HCT116 (cell line): Measurements from ENCODE around the gene QRSL1. TPM values are rescaled to one million over a fixed set of nuclear protein-coding genes. Genes with fewer than 3 reads are reported as not detected.

Experiments used
- ATAC-seq: fragments of 200-7000 bp; cut with Tn5 transposase; 2 replicates; pipeline ENCODE4 v1.9.1; 2020; ENCODE audit warnings: mild to moderate bottlenecking, moderate library complexity
- BruUV-seq: library from RNA; stranded (reverse); fragments of 400-500 nt; replicated peaks from 2 replicates; lab custom pipeline; 2021; lab: Mats Ljungman, UMichigan
- CTCF ChIA-PET: fragments of 300-600 bp; sonication (Branson Sonifier 250); formaldehyde crosslinking; loops from one replicate; lab custom pipeline; 2021; ENCODE audit warnings: antibody characterized with exemption; lab: Charles Lee
- POLR2A ChIA-PET: fragments of 300-600, 350-600 bp; sonication (Branson Sonifier 250); formaldehyde crosslinking; loops from one replicate; lab custom pipeline; 2021; ENCODE audit warnings: antibody characterized with exemption; lab: Charles Lee
- RAD21 ChIA-PET, 2 experiments: fragments of 300-600 bp; sonication (Branson Sonifier 250); formaldehyde crosslinking; loops; one replicate each; lab custom pipeline; 2023; ENCODE audit warnings: low total read pairs in 2 of 2; ENCODE audit not compliant: uncharacterized antibody in 2 of 2, unreplicated experiment in 2 of 2, low non-redundant PET in 1 of 2; lab: Charles Lee
- DNase-seq: peaks from one replicate; pipeline ENCODE4 v3.0.0-alpha.2; 2010; ENCODE audit warnings: low read depth, low spot score
- H2AFZ ChIP-seq: fragments of 200-600 bp; shearing (Covaris generic), sonication (generic); 2 replicates; pipeline ENCODE4 v1.6.1; 2017; ENCODE audit warnings: low read depth, mixed run types, mixed read lengths, antibody characterized with exemption, low read length; ENCODE audit not compliant: poor library complexity, severe bottlenecking
- H3K27ac ChIP-seq: 2 replicates; pipeline ENCODE4 v1.5.1; 2012; ENCODE audit warnings: low read depth, low read length
- H3K27me3 ChIP-seq: fragments of 200-600 bp; sonication (generic); 2 replicates; pipeline ENCODE4 v1.6.1; 2016; ENCODE audit warnings: mixed run types, low read length, mixed read lengths; ENCODE audit not compliant: insufficient read depth
- H3K36me3 ChIP-seq, 2 experiments: fragments of 200-500 bp in 1 of 2; fragments of 200-600 bp in 1 of 2; sonication (Bioruptor generic) in 1 of 2; sonication (generic) in 1 of 2; 2 replicates each; pipeline versions ENCODE4 v1.5.1 to v1.6.1; 2014 to 2016; ENCODE audit warnings: low read length in 2 of 2, inconsistent platforms in 1 of 2, mixed read lengths in 1 of 2, mixed run types in 1 of 2; ENCODE audit not compliant: insufficient read depth in 2 of 2, control insufficient read depth in 1 of 2
- H3K4me1 ChIP-seq, 2 experiments: fragments of 200-600 bp in 1 of 2; sonication (generic) in 1 of 2; 2 replicates each; pipeline versions ENCODE4 v1.5.1 to v1.6.1; 2012 to 2017; ENCODE audit warnings: low read length in 2 of 2, inconsistent platforms in 1 of 2, mild to moderate bottlenecking in 1 of 2, mixed read lengths in 1 of 2, mixed run types in 1 of 2, moderate library complexity in 1 of 2; ENCODE audit not compliant: insufficient read depth in 2 of 2, control insufficient read depth in 1 of 2
- H3K4me2 ChIP-seq: fragments of 200-600 bp; sonication (generic); 2 replicates; pipeline ENCODE4 v1.6.1; 2017; ENCODE audit warnings: mixed run types, low read length, mixed read lengths
- H3K4me3 ChIP-seq, 2 experiments: fragments of 200-600 bp in 1 of 2; sonication (generic) in 1 of 2; replicated peaks in 1 of 2; 2 replicates each; pipeline ENCODE4 v1.5.1; 2011 to 2016; ENCODE audit warnings: low read length in 2 of 2, control low read depth in 1 of 2, low read depth in 1 of 2, mild to moderate bottlenecking in 1 of 2, mixed read lengths in 1 of 2, mixed run types in 1 of 2
- H3K79me2 ChIP-seq: fragments of 200-600 bp; sonication (generic); 2 replicates; pipeline ENCODE4 v1.6.1; 2017; ENCODE audit warnings: mild to moderate bottlenecking, mixed run types, low read length, moderate library complexity, mixed read lengths; ENCODE audit not compliant: insufficient read depth
- H3K9ac ChIP-seq: fragments of 200-600 bp; sonication (generic); 2 replicates; pipeline ENCODE4 v1.6.1; 2016; ENCODE audit warnings: low read length, mixed read lengths
- H3K9me2 ChIP-seq: fragments of 200-600 bp; sonication (generic), shearing (Covaris generic); 2 replicates; pipeline ENCODE4 v1.6.1; 2017; ENCODE audit warnings: mixed run types, mild to moderate bottlenecking, moderate library complexity; ENCODE audit not compliant: insufficient read depth
- H3K9me3 ChIP-seq, 2 experiments: fragments of 200-500 bp in 1 of 2; fragments of 200-600 bp in 1 of 2; sonication (Bioruptor generic) in 1 of 2; sonication (generic) in 1 of 2; 2 replicates each; pipeline ENCODE4 v1.6.1; 2014 to 2017; ENCODE audit warnings: low read length in 2 of 2, mixed read lengths in 2 of 2, inconsistent platforms in 1 of 2, low read depth in 1 of 2, mild to moderate bottlenecking in 1 of 2, mixed run types in 1 of 2, moderate library complexity in 1 of 2; ENCODE audit not compliant: control insufficient read depth in 1 of 2, insufficient read depth in 1 of 2
- H4K20me1 ChIP-seq: fragments of 200-600 bp; sonication (generic), shearing (Covaris generic); 2 replicates; pipeline ENCODE4 v1.6.1; 2017; ENCODE audit warnings: mixed run types, mild to moderate bottlenecking, moderate library complexity; ENCODE audit not compliant: insufficient read depth
- CBX3 ChIP-seq: IDR thresholded peaks from 2 replicates; pipeline ENCODE4 v1.6.1; 2012; ENCODE audit warnings: low read depth
- CEBPB ChIP-seq: IDR thresholded peaks from 2 replicates; pipeline ENCODE4 v1.6.1; 2012; ENCODE audit warnings: low read depth
- EGR1 ChIP-seq: IDR thresholded peaks from 2 replicates; pipeline ENCODE4 v1.6.1; 2012; ENCODE audit warnings: low read depth
- ELF1 ChIP-seq: IDR thresholded peaks from 2 replicates; pipeline ENCODE4 v1.6.1; 2012; ENCODE audit warnings: low read depth, borderline replicate concordance
- EZH2 ChIP-seq: fragments of 200-600 bp; sonication (generic); IDR thresholded peaks from 2 replicates; pipeline ENCODE4 v1.6.1; 2017; ENCODE audit warnings: antibody characterized with exemption, mixed run types
- EZH2phosphoT487 ChIP-seq: fragments of 200-600 bp; IDR thresholded peaks from 2 replicates; pipeline ENCODE4 v1.6.1; 2018; ENCODE audit warnings: antibody characterized with exemption, borderline replicate concordance
- FOSL1 ChIP-seq: IDR thresholded peaks from 2 replicates; pipeline ENCODE4 v1.6.1; 2012; ENCODE audit warnings: low read depth
- JUND ChIP-seq: IDR thresholded peaks from 2 replicates; pipeline ENCODE4 v1.6.1; 2012
- POLR2A ChIP-seq: IDR thresholded peaks from 2 replicates; pipeline ENCODE4 v1.7.0; 2011; ENCODE audit warnings: borderline replicate concordance; ENCODE audit not compliant: insufficient read depth, insufficient read length; ENCODE audit errors: extremely low read depth
- POLR2AphosphoS5 ChIP-seq: IDR thresholded peaks from 2 replicates; pipeline ENCODE4 v1.6.1; 2011; ENCODE audit warnings: mild to moderate bottlenecking, low read depth, low read length, moderate library complexity
- RAD21 ChIP-seq: IDR thresholded peaks from 2 replicates; pipeline ENCODE4 v1.6.1; 2012; ENCODE audit warnings: low read depth, mild to moderate bottlenecking
- SIN3A ChIP-seq: IDR thresholded peaks from 2 replicates; pipeline ENCODE4 v1.6.1; 2012; ENCODE audit warnings: low read depth
- SP1 ChIP-seq: IDR thresholded peaks from 2 replicates; pipeline ENCODE4 v1.6.1; 2012; ENCODE audit warnings: low read depth
- SRF ChIP-seq: IDR thresholded peaks from 2 replicates; pipeline ENCODE4 v1.6.1; 2012; ENCODE audit warnings: low read depth
- TCF7L2 ChIP-seq: IDR thresholded peaks from 2 replicates; pipeline ENCODE4 v1.7.0; 2011; ENCODE audit warnings: borderline replicate concordance, inconsistent platforms; ENCODE audit not compliant: insufficient read depth, insufficient read length; ENCODE audit errors: extremely low read depth
- ZFX ChIP-seq: fragments of 450-650 bp; IDR thresholded peaks from 2 replicates; pipeline ENCODE4 v1.6.1; 2017
- intact Hi-C: fragments of 100-400 bp; cut with micrococcal nuclease; formaldehyde crosslinking; loops from 2 replicates; pipeline ENCODE4 v1.10.0; 2022
- total RNA-seq: library from RNA; stranded (reverse); gene quantifications from one replicate; pipeline ENCODE4 v1.2.1, GENCODE V29; 2021; ENCODE audit not compliant: unreplicated experiment
- TF ChIP-seq, protein P1 (sequence below): IDR thresholded peaks from 2 replicates; pipeline ENCODE4 v1.6.1; 2012; ENCODE audit warnings: low read depth
- TF ChIP-seq, protein P2 (sequence below): IDR thresholded peaks from 2 replicates; pipeline ENCODE4 v1.6.1; 2012
- TF ChIP-seq, protein P3 (sequence below), 3 experiments: fragments of 200-600 bp in 1 of 3; sonication (generic) in 1 of 3; IDR thresholded peaks in 2 of 3; conservative IDR thresholded peaks in 1 of 3; 2 replicates each; pipeline ENCODE4 v1.5.1; 2012 to 2017; ENCODE audit warnings: low read depth in 2 of 3, low read length in 2 of 3, antibody characterized with exemption in 1 of 3, borderline replicate concordance in 1 of 3, control low read depth in 1 of 3, mild to moderate bottlenecking in 1 of 3, mixed read lengths in 1 of 3, mixed run types in 1 of 3, moderate library complexity in 1 of 3; ENCODE audit not compliant: insufficient read depth in 1 of 3
- TF ChIP-seq, protein P4 (sequence below): IDR thresholded peaks from 2 replicates; pipeline ENCODE4 v1.6.1; 2012

Gene QRSL1
- total RNA-seq, 1 experiment from 2014 or later = 16.0 TPM

DNA sequence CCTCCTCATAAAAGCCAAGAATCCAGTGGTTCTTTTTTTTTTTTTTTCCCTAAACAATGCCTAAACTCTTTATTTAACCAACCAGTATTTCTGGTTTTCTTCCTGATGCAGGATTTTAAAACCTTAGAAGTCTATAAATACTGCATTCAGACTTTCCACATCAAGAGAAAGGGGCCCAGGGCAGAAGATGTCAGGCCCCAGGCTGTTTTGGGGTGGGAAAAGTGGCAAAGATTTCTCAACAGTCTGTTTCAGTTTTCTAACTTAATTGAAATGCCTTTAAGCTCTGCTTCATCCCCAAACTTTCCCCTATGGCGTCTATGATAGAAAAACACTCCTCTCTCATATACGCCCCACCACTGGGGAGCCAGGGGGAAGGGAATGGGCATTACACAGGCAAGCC is 33.1 kb downstream of the QRSL1 start:
- BruUV-seq = no TSS peak
- no peak overlapping the region for H3K27ac ChIP-seq
- ChIA-PET RAD21 (no interaction called here), CTCF (no interaction called here)
- H3K79me2 ChIP-seq = no peaks in the 10 kb centered on the region
- no peak for ATAC-seq
- intact Hi-C loops = no loop called here
- H2AFZ ChIP-seq = no peak overlapping the region
- no peaks in the 10 kb centered on the region for H4K20me1 ChIP-seq
- H3K36me3 ChIP-seq = peaks cover 14 to 44% of the 10 kb centered on the region in 2 experiments
- H3K4me3 ChIP-seq = no peak overlapping the region
- H3K4me2 ChIP-seq = no peak overlapping the region
- no peaks in the 10 kb centered on the region for H3K4me1 ChIP-seq
- TF ChIP-seq ZFX (no peak), ELF1 (no peak), SIN3A (no peak), CEBPB (no peak), CBX3 (no peak), POLR2A (no peak), EZH2phosphoT487 (no peak), SRF (no peak), EZH2 (no peak), EGR1 (no peak), TCF7L2 (no peak), RAD21 (no peak), SP1 (no peak), JUND (no peak), FOSL1 (no peak), POLR2AphosphoS5 (no peak)
- TF ChIP-seq, protein P1, sequence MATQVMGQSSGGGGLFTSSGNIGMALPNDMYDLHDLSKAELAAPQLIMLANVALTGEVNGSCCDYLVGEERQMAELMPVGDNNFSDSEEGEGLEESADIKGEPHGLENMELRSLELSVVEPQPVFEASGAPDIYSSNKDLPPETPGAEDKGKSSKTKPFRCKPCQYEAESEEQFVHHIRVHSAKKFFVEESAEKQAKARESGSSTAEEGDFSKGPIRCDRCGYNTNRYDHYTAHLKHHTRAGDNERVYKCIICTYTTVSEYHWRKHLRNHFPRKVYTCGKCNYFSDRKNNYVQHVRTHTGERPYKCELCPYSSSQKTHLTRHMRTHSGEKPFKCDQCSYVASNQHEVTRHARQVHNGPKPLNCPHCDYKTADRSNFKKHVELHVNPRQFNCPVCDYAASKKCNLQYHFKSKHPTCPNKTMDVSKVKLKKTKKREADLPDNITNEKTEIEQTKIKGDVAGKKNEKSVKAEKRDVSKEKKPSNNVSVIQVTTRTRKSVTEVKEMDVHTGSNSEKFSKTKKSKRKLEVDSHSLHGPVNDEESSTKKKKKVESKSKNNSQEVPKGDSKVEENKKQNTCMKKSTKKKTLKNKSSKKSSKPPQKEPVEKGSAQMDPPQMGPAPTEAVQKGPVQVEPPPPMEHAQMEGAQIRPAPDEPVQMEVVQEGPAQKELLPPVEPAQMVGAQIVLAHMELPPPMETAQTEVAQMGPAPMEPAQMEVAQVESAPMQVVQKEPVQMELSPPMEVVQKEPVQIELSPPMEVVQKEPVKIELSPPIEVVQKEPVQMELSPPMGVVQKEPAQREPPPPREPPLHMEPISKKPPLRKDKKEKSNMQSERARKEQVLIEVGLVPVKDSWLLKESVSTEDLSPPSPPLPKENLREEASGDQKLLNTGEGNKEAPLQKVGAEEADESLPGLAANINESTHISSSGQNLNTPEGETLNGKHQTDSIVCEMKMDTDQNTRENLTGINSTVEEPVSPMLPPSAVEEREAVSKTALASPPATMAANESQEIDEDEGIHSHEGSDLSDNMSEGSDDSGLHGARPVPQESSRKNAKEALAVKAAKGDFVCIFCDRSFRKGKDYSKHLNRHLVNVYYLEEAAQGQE = no peak
- TF ChIP-seq, protein P2, sequence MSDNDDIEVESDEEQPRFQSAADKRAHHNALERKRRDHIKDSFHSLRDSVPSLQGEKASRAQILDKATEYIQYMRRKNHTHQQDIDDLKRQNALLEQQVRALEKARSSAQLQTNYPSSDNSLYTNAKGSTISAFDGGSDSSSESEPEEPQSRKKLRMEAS = no peak
- TF ChIP-seq, protein P3, sequence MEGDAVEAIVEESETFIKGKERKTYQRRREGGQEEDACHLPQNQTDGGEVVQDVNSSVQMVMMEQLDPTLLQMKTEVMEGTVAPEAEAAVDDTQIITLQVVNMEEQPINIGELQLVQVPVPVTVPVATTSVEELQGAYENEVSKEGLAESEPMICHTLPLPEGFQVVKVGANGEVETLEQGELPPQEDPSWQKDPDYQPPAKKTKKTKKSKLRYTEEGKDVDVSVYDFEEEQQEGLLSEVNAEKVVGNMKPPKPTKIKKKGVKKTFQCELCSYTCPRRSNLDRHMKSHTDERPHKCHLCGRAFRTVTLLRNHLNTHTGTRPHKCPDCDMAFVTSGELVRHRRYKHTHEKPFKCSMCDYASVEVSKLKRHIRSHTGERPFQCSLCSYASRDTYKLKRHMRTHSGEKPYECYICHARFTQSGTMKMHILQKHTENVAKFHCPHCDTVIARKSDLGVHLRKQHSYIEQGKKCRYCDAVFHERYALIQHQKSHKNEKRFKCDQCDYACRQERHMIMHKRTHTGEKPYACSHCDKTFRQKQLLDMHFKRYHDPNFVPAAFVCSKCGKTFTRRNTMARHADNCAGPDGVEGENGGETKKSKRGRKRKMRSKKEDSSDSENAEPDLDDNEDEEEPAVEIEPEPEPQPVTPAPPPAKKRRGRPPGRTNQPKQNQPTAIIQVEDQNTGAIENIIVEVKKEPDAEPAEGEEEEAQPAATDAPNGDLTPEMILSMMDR (IDR thresholded peaks at IDR 0.05 in 2 of 3, conservative IDR thresholded peaks at IDR 0.05 in 1 of 3; ENCODE audit: borderline replicate concordance in 1 of 3, insufficient read depth in 1 of 3, low read depth in 2 of 3, low read length in 2 of 3) = no peak
- TF ChIP-seq, protein P4, sequence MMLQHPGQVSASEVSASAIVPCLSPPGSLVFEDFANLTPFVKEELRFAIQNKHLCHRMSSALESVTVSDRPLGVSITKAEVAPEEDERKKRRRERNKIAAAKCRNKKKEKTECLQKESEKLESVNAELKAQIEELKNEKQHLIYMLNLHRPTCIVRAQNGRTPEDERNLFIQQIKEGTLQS = no peak
- TF ChIP-seq, all 23 proteins: peak for 0
- no peak for DNase-seq
- Histone ChIP-seq H3K9me3 (peaks cover 5 to 9% of the 10 kb centered on the region in 2 experiments; a peak in 2 of 4 replicates), H3K9me2 (no peaks in the 10 kb centered on the region), H3K9ac (no peak overlapping the region), H3K27me3 (no peaks in the 10 kb centered on the region)
- POLR2A ChIA-PET = no interaction called here
